Fibroblast of the conjunctiva (primary cell): ENCODE results near the gene GAB2.

Experiments used
- DNase-seq: peaks from one replicate; pipeline ENCODE4 v3.0.0-alpha.2; 2010; ENCODE audit warnings: low read depth

Gene GAB2

DNA sequence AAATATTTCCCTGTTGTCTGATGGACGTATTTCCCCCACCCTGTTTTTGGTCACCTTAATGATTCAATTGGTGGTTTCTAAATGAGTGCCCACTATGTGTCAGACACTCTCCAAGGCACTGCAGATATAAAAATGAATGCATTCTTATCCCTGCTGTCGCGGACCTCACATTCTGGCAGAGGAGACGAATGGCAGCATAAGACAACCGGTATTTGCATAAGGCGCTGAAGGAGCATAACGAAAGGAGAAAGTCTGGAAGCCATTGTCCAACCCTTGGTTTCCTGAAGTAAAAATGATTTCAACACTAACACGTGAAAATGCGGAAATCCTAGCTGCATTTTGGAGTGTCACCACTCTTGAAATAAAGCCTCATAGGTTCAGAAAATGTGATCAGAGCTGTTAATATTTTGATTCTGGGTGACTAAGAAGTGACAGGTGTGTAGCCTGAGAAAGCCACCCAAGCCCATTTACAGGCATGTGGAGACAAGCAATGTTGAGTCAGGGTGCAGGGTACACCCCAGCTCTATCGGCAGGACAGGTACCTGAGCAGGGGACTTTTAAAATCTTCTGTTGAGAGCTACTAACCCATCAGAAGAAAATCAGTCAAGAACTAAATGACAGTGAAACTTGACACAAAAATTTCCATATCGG, 10.1 kb upstream of the GAB2 start:
- no peak for DNase-seq

DNA sequence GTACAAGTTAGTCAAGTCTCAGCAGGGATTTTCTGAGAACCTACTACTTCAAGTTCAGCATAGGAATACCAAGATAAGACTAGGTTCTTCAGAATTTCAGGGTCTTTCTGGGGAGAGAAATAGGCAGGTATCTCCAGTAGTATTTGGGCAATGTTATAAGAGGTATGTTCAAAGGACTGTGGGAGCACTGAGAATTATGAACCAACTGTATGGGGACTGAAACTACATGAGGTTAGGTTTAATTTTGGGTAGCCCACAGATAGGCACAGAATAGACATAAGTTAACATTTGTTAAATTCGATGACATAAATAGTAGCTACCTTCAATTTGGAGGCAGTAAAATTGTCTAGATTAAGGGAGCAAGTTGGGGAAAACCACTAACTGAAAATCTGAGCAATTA, 9.2 kb upstream of the GAB2 start:
- no peak for DNase-seq

DNA sequence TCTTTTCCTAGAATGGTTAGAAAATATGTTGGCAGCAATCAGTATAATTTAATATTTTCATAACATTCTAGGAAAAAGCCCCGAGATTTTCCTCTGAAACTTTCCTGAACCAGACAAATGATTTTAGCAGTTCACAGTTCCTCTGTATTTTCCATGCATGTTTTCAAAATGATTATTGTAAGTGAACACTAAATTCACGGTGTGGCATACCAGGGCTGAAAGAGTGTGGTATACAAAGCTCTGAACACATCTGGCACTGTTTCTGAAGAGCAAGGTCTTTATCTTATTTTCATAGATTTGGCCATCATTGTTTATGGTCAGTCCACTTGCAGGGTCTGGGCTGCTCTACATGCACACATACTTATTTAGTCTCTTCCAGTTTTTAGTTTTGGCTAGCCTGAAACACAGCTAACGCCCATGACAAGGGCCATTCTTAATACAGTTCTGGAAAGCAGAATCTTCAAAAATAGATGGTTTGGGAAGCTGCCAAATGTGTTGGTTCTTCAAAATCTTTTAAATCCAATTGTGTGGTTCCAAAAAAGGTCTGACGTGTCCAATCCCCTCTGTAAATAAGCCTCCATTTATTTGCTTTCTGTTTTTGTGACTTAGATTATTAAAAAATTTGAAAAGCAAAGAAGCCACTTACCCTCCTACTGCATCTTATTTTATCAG, 7.9 kb upstream of the GAB2 start:
- no peak for DNase-seq

DNA sequence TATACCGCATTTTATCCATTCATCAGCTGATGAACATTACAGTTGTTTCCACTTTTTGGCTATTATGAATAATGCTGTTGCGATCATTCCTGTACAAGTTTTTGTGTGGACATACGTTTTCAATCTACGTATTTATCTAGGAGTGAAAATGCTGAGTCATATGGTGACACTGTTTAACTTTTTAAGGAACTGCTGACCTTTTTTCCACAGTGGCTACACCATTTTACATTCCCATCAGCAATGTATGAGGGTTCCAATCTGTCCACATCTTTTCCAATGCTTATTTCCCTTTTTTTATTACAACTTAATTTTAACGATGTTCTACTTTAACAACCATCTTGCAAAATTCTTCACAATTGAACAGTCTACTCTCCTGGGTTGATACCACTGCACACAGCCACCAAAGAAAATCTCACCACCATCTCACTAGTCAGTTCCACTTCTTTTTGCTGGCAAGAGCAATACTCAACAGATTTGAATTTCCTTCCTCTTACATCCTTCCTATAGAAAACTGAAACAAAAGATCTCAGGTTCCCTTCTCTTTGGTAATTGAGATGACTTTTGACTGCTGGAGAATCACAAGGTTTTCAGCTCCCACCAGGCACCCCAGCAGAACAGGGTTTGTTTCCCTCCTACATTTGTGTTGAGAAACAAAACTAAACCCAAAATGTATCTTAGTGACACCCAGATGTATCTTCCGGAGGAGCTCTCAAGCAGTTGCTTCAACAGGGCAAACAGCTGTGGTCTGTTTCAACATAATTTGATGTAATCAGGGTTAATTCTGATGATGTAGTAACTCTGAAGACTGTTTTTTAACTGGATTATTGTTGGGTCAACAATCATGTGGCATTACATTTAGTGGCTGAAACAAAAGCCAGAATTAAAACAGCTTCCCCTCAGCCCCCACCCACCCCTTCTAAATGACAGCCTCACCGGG, 7.0 kb upstream of the GAB2 start:
- DNase-seq = peak; percentile 17

DNA sequence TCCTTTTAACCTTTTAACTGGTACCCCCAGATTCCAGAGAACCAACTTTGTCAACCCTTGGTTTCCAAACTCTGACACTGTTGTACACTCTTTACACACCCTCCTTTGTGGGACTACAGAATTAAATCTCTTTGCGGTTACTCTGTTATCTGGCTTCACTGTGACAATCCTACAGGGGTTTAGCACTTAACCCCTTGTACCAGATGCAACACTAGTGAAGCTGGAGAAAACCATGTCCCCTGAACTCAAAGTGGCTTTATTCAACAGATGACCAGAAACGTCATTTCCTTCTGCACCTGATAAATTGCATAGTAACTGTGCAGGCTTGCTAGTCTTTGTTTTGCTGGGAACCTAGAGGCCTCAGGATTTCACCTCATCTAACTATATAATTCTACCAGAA, 5.6 kb upstream of the GAB2 start:
- DNase-seq = no peak

GRCh38 chr11:78420796-78421209, 3.2 kb upstream of the GAB2 start:
- DNase-seq = no peak

DNA sequence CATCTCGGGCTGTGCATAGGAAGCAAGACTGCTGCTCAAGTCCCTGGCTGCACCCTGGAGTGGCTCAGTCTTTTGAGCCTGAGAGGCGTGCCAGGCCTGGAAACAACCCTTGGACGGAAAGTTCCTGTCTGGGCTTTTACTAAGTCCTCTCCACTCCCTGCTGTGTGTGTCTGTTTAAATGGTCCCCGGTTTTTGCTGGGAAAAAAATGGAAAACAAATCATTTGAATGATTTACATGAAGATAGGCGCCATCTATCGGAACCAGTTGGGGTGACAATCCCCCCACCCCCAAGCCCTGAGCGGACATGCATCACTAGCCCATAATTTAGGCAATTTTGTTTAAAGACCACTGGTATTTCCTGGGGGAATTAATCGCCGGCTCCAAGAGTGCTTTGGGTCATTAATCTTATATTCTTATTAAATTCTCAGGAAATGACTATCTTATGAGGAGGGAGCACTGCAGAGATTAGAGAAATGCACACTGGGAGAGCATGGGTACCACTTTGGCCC, 2.7 kb upstream of the GAB2 start:
- peak; percentile 80 for DNase-seq

- DNase-seq = peak; percentile 92
Observed at GRCh38 chr11:78419327-78419726, 1.7 kb upstream of the GAB2 start.

DNA sequence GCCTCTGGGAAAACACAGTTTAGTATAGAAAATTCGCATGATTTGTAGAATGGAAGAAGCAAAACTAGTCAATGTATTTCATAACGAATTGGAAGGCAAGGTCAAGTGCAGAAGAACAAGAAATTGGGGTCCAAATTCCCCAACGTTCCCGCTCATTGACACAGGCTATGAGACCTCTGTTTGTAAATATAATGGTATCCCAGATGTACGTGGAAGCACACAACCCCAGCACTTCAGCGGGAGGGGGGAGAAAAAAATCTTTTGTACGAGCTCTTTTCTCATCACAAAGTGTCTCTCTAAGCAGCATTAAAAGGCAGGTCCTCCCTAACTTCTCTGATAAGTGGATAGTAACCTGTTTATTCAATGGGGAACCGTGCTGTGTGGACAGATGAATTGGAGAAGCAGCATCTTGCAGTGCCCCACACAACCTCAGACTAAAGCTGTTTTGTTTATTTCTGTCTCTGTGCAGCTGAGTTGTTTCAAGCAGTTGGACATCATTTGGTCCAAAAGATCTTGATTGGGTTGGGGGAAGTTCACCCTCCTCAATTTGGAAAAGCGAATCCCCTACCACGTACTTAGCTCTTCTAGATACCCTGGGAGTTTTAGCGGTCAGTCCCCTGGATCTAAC, 1.1 kb upstream of the GAB2 start:
- DNase-seq = no peak

- DNase-seq = peak; percentile 21
Observed at GRCh38 chr11:78417888-78418583, 416 bp upstream of the GAB2 start.

DNA sequence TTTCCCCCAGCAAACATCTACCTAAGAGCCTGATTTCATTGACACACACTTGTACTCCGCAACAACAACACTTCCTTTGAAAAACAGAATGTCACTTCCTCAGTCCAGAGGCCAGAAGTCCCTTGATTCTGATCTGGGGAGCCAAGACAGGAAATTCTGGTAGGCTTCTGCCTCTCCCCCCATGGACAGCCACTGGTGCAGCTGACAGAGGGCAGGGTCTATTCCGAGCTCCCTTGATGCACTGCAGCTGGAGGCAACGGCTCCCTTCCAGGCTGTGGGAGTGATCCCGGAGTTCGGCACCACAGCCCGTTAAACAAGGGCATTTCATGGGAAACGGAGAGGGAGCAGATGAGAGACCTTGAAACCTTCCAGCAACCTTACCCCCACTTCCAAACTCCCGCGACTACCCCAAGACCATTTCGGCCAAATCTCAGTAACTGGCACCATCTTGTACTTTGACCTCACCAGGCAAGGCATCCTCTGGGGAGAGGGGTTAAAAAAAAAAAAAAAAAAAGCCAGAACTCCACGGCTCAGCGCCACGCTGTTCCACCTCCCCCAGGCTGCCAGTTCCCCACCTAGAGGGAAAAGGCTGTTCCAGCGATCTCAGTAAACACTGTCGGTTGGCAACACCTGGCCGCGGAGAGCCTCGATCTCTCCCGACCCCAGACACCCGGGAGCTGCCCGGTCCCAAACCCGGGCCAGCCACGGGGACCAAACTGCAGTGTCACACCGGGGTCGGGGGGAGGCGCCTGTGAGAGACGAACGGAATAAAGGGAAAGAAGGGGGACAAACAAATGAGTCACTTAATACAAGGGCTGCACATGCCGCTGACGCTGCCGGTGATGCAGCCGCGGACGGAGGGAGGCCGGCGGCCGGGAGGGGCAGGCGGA, 1.1 kb downstream of the GAB2 start:
- peak; percentile 57 for DNase-seq

DNA sequence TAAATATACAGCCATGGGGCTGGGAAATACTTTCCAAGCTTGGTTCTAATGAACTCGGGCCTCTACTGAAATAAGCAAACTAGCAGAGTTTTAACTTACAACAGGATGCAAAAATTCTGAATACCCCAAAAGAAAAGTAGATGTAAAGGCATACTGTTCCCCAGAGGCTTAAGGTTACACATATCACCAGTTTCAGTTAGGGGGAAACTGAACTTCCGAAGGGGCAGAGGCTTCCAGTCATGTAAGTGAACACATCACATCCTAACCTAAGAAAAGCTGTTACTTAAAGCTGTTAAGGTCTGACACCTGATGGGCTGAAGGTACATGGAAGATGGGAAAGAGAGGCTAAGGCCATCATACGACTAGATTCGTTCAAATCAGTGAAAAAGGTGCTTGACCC, 2.3 kb downstream of the GAB2 start:
- DNase-seq = no peak

GRCh38 chr11:78414321-78415051, 3.1 kb downstream of the GAB2 start:
- no peak for DNase-seq

GRCh38 chr11:78408619-78409018, 9.0 kb downstream of the GAB2 start:
- DNase-seq = no peak

- DNase-seq = no peak
Observed at GRCh38 chr11:78406568-78407196, 10.9 kb downstream of the GAB2 start.

GRCh38 chr11:78405805-78406204, 11.8 kb downstream of the GAB2 start:
- no peak for DNase-seq

GRCh38 chr11:78403781-78404180, 13.8 kb downstream of the GAB2 start:
- no peak for DNase-seq

- no peak for DNase-seq
Observed at GRCh38 chr11:78402847-78403246, 14.8 kb downstream of the GAB2 start.

GRCh38 chr11:78400702-78401101, 16.9 kb downstream of the GAB2 start:
- DNase-seq = no peak
